ENCODE measurements around the gene LINC00305. TPM values are rescaled to one million over a fixed set of nuclear protein-coding genes. Genes with fewer than 3 reads are reported as not detected.

LINC00305 gene
- polyA plus RNA-seq, 1 experiment = not detected

DNA sequence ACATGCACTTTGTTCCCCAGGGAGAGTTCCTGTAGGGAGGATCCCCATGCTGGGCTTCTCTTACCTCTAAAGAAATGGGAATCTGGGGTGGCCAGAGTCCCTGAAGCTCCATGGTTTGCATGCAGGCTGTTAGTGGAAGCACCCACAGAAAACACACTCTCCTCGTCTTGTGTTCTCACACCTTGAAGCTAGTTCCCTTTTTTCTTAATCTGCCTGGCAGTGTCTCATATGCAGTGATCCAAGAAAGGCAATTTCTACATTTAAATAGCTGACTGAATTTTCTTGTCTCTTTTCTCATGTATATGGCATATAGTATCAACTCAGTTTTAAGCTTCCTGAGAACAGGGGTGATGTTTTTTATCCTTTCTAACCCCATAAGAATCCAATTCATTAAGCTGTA, 65.0 kb downstream of the LINC00305 start:
- TF ChIP-seq, protein P1, sequence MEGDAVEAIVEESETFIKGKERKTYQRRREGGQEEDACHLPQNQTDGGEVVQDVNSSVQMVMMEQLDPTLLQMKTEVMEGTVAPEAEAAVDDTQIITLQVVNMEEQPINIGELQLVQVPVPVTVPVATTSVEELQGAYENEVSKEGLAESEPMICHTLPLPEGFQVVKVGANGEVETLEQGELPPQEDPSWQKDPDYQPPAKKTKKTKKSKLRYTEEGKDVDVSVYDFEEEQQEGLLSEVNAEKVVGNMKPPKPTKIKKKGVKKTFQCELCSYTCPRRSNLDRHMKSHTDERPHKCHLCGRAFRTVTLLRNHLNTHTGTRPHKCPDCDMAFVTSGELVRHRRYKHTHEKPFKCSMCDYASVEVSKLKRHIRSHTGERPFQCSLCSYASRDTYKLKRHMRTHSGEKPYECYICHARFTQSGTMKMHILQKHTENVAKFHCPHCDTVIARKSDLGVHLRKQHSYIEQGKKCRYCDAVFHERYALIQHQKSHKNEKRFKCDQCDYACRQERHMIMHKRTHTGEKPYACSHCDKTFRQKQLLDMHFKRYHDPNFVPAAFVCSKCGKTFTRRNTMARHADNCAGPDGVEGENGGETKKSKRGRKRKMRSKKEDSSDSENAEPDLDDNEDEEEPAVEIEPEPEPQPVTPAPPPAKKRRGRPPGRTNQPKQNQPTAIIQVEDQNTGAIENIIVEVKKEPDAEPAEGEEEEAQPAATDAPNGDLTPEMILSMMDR (IDR thresholded peaks at IDR 0.05; ENCODE audit: low read depth, low read length) = no peak
- POLR2A ChIA-PET = no interaction called here
- CTCF ChIA-PET = no interaction called here

DNA sequence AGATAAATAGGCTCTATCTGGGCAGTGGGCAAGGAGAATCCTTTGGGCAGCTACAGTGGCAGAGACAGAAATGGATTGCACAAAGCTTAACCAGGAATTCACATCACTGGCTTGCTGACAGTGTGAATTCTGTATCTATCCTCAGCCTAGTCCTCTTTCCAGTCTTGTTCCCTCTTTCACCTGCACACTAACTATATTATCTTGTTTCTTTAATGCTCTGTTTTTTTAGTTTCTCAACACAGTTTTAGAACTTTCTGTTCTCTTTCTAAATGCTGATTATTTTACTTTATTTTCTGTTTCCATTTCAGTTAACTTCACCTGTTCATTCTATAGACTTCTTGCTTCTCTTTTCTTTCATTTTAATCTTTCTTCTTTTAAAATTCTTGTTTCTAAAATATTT, 66.4 kb downstream of the LINC00305 start:
- H3K4me3 ChIP-seq (ENCODE audit: low read depth, low read length) = no peak overlapping the region
- ChIA-PET POLR2A (no interaction called here), CTCF (no interaction called here)
- TF ChIP-seq, protein P1 (IDR thresholded peaks at IDR 0.05; ENCODE audit: low read depth, low read length) = no peak
- H3K9me3 ChIP-seq (ENCODE audit: control insufficient read depth, insufficient read depth, low read length) = no peaks in the 10 kb centered on the region
- H3K27me3 ChIP-seq (ENCODE audit: control insufficient read depth, insufficient read depth, low read length) = no peaks in the 10 kb centered on the region
- no peak overlapping the region for H3K27ac ChIP-seq (ENCODE audit: low read depth, low read length)
- no peak for DNase-seq (ENCODE audit: low read depth, low spot score)

More for the DNA sequence above, 65.0 kb downstream of the LINC00305 start:
- no peaks in the 10 kb centered on the region for H3K27me3 ChIP-seq (ENCODE audit: control insufficient read depth, insufficient read depth, low read length)
- H3K4me3 ChIP-seq (ENCODE audit: low read depth, low read length) = no peak overlapping the region
- H3K27ac ChIP-seq (ENCODE audit: low read depth, low read length) = no peak overlapping the region
- no peaks in the 10 kb centered on the region; the same call in none of the 2 replicates for H3K9me3 ChIP-seq (ENCODE audit: control insufficient read depth, insufficient read depth, low read length)
- DNase-seq (ENCODE audit: low read depth, low spot score) = no peak

DNA sequence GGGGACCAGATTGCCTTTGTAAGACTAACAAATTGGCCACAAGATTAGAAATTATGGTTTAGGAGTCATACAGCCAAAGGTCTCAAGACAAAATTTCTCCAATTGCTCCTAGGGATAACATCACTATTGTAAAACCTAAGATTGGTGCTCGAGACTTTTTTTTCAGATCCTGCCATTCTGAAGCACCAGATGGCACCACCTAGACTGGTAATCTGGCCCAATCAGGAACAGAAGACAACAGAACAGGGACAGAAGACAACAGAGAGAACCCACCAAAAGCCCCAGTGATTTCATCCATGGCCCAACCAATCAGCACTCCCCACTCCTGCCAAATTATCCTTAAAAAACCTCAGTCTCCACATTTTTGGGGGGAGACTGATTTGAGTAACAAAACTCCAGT, 66.8 kb downstream of the LINC00305 start:
- no peak overlapping the region for H3K4me3 ChIP-seq (ENCODE audit: low read depth, low read length)
- POLR2A ChIA-PET = no interaction called here
- no peak overlapping the region for H3K27ac ChIP-seq (ENCODE audit: low read depth, low read length)
- no peak for DNase-seq (ENCODE audit: low read depth, low spot score)
- no peaks in the 10 kb centered on the region for H3K9me3 ChIP-seq (ENCODE audit: control insufficient read depth, insufficient read depth, low read length)
- TF ChIP-seq, protein P1 (IDR thresholded peaks at IDR 0.05; ENCODE audit: low read depth, low read length) = no peak
- H3K27me3 ChIP-seq (ENCODE audit: control insufficient read depth, insufficient read depth, low read length) = no peaks in the 10 kb centered on the region
- CTCF ChIA-PET = no interaction called here

DNA sequence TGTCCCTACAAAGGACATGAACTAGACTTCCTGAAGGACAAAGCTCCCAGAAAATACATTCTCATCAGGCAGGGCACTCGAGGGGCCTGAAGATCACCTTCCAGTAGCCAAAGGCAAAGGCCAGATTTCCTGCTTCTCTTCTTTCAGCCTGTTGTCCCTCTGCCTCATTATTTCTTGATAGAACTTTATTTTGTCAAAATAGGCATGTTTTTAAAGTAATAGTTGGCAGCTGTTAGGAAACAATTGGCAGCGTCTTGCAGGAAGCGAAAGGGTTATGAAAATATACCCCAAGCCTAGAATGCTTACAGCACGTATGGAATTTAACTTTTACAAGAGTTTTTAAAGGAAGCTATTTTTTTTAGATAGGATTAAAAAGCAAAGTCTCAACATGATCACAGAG, 74.9 kb downstream of the LINC00305 start:
- no peak for DNase-seq (ENCODE audit: low read depth, low spot score)
- Histone ChIP-seq H3K27me3 (ENCODE audit: control insufficient read depth, insufficient read depth, low read length) (no peaks in the 10 kb centered on the region), H3K27ac (ENCODE audit: low read depth, low read length) (no peak overlapping the region), H3K4me3 (ENCODE audit: low read depth, low read length) (no peak overlapping the region), H3K9me3 (ENCODE audit: control insufficient read depth, insufficient read depth, low read length) (peaks cover 6% of the 10 kb centered on the region)
- ChIA-PET POLR2A (no interaction called here), CTCF (interaction anchor here (1.0 kb wide), 1 partner anchor 36 kb away, joined by 3 read pairs; no protein-coding TSS in a partner anchor)
- TF ChIP-seq, protein P1 (IDR thresholded peaks at IDR 0.05; ENCODE audit: low read depth, low read length) = no peak

DNA sequence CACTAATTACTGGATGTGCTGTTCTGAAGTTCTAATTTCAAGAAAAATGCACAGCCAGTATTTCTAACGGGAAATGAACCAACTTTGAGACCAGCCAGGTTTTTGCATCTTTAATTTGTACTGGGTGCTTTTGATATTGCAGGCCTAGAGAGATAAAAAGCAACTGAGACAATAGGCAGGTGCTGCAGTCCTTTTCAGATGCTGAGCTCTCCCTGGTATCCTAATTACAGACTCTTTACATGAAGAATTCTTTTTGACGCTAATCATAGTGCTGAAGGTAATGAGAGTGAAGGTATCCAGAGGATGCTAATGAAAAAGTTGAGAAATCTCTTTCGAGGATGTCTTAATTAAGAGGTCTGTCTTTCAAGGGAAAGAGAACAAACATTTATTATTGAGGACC, 93.9 kb downstream of the LINC00305 start:
- Histone ChIP-seq H3K4me3 (ENCODE audit: low read depth, low read length) (no peak overlapping the region), H3K27me3 (ENCODE audit: control insufficient read depth, insufficient read depth, low read length) (no peaks in the 10 kb centered on the region), H3K27ac (ENCODE audit: low read depth, low read length) (no peak overlapping the region), H3K9me3 (ENCODE audit: control insufficient read depth, insufficient read depth, low read length) (no peaks in the 10 kb centered on the region)
- DNase-seq (ENCODE audit: low read depth, low spot score) = no peak
- ChIA-PET POLR2A (no interaction called here), CTCF (no interaction called here)
- TF ChIP-seq, protein P1 (IDR thresholded peaks at IDR 0.05; ENCODE audit: low read depth, low read length) = no peak

Measured in AG04450 (cell line).